OCI-LY3 (cell line): ENCODE measurements around the gene UROC1.

Source experiments
- H2AFZ ChIP-seq: fragments of 200-600, 300-600 bp; shearing (Covaris generic); 2 replicates; pipeline ENCODE4 v1.6.0; 2014; ENCODE audit warnings: antibody characterized with exemption, low read depth, low read length
- H3K27ac ChIP-seq: fragments of 200-600, 300-600 bp; sonication (generic); 2 replicates; pipeline ENCODE4 v1.5.1; 2014; ENCODE audit warnings: mild to moderate bottlenecking, low read length, moderate library complexity, mixed read lengths
- H3K27me3 ChIP-seq: fragments of 200-600, 300-600 bp; sonication (generic); 2 replicates; pipeline ENCODE4 v1.6.1; 2014; ENCODE audit warnings: low read depth, low read length, mixed read lengths
- H3K36me3 ChIP-seq: fragments of 200-600, 300-600 bp; sonication (generic); replicated peaks from 2 replicates; pipeline ENCODE3; 2014; ENCODE audit warnings: low read depth, low read length, mixed read lengths
- H3K4me1 ChIP-seq: fragments of 300-600, 200-600 bp; sonication (generic); 2 replicates; pipeline ENCODE4 v1.6.1; 2014; ENCODE audit warnings: low read length, mixed read lengths
- H3K4me2 ChIP-seq: fragments of 200-600, 300-600 bp; sonication (generic); 2 replicates; pipeline ENCODE4 v1.6.1; 2014; ENCODE audit warnings: low read length, mixed read lengths
- H3K4me3 ChIP-seq: fragments of 300-600, 200-600 bp; sonication (generic); 2 replicates; pipeline ENCODE4 v1.5.1; 2014; ENCODE audit warnings: antibody characterized with exemption, mild to moderate bottlenecking, low read length, moderate library complexity
- H3K79me2 ChIP-seq: fragments of 300-600, 200-600 bp; shearing (Covaris generic); 2 replicates; pipeline ENCODE4 v1.6.1; 2014; ENCODE audit warnings: mild to moderate bottlenecking, low read length, mixed read lengths
- H3K9ac ChIP-seq: fragments of 300-600, 200-600 bp; shearing (Covaris generic); 2 replicates; pipeline ENCODE4 v1.6.0; 2014; ENCODE audit warnings: mild to moderate bottlenecking, low read length, moderate library complexity
- H3K9me3 ChIP-seq: fragments of 200-600, 300-600 bp; shearing (Covaris generic); 2 replicates; pipeline ENCODE4 v1.6.1; 2014; ENCODE audit warnings: low read length, mixed read lengths; ENCODE audit not compliant: insufficient read depth
- H4K20me1 ChIP-seq: fragments of 200-600, 300-600 bp; sonication (generic); 2 replicates; pipeline ENCODE4 v1.6.1; 2016; ENCODE audit warnings: low read length, mixed read lengths; ENCODE audit not compliant: insufficient read depth
- EZH2phosphoT487 ChIP-seq: fragments of 200-600 bp; shearing (Covaris generic); IDR thresholded peaks from 2 replicates; pipeline ENCODE4 v1.6.1; 2018; ENCODE audit warnings: antibody characterized with exemption, mixed run types, low read depth
- TF ChIP-seq, protein P1 (sequence below): fragments of 200-600, 300-600 bp; sonication (generic); IDR thresholded peaks from 2 replicates; pipeline ENCODE4 v1.5.1; 2014; ENCODE audit warnings: antibody characterized with exemption, low read length, low read depth

Gene UROC1

DNA sequence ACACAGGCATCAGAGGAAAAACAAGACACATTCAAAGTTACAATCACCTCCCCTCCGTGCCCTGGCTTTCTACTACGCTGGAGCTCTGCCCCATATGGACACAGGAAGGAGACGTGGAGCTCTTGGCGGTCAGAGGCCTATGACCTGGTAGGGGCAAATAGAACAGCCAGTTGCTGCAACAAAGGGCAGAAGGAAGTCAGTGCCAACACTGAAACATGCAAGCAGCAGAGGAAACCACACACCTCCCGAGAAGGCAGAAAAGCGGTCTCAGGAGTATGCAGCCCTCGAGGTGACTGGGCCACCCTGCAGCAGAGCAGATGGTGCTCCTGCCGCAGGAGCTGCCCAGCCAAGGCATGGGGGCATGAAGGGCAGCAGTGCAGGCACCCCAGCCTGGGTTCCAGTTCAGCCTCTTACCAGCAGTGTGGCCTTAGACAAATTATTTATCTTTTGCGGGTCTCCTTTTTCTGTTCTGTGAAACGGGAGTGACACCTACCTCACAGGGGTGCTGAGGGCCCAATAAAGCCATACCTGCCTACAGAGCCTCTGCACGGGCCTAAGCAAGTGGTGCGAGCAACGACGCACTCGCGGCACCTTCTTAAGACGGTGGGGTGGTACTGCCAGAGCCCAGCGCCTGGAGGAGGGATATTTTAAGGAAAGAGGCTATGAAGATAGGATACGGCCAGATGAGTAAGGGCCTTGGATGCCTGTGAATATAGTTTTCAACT lies 50.5 kb downstream of the UROC1 start:
- H3K9me3 ChIP-seq = no peaks in the 10 kb centered on the region
- H3K4me1 ChIP-seq = no peaks in the 10 kb centered on the region
- H3K27ac ChIP-seq = no peak overlapping the region
- no peak overlapping the region for H3K9ac ChIP-seq
- H3K79me2 ChIP-seq = peaks cover 26% of the 10 kb centered on the region
- peaks cover 68% of the 10 kb centered on the region for H3K36me3 ChIP-seq
- no peak overlapping the region for H3K4me2 ChIP-seq
- H3K27me3 ChIP-seq = no peaks in the 10 kb centered on the region
- TF ChIP-seq, protein P1, sequence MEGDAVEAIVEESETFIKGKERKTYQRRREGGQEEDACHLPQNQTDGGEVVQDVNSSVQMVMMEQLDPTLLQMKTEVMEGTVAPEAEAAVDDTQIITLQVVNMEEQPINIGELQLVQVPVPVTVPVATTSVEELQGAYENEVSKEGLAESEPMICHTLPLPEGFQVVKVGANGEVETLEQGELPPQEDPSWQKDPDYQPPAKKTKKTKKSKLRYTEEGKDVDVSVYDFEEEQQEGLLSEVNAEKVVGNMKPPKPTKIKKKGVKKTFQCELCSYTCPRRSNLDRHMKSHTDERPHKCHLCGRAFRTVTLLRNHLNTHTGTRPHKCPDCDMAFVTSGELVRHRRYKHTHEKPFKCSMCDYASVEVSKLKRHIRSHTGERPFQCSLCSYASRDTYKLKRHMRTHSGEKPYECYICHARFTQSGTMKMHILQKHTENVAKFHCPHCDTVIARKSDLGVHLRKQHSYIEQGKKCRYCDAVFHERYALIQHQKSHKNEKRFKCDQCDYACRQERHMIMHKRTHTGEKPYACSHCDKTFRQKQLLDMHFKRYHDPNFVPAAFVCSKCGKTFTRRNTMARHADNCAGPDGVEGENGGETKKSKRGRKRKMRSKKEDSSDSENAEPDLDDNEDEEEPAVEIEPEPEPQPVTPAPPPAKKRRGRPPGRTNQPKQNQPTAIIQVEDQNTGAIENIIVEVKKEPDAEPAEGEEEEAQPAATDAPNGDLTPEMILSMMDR = no peak
- TF ChIP-seq EZH2phosphoT487 = no peak
- H2AFZ ChIP-seq = no peak overlapping the region
- no peak overlapping the region for H3K4me3 ChIP-seq
- peaks cover 3% of the 10 kb centered on the region for H4K20me1 ChIP-seq

- peaks cover 18% of the 10 kb centered on the region; the same call in 1 of the 2 replicates for H3K79me2 ChIP-seq
- H3K36me3 ChIP-seq = peaks cover 70% of the 10 kb centered on the region
- no peak overlapping the region for H3K27ac ChIP-seq
- H3K9ac ChIP-seq = no peak overlapping the region
- no peak overlapping the region for H3K4me3 ChIP-seq
- H4K20me1 ChIP-seq = no peaks in the 10 kb centered on the region; the same call in 1 of the 2 replicates
- no peaks in the 10 kb centered on the region for H3K27me3 ChIP-seq
- H2AFZ ChIP-seq = no peak overlapping the region
- H3K9me3 ChIP-seq = no peaks in the 10 kb centered on the region
- no peaks in the 10 kb centered on the region for H3K4me1 ChIP-seq
- TF ChIP-seq, protein P1 = no peak
- TF ChIP-seq EZH2phosphoT487 = no peak
- no peak overlapping the region for H3K4me2 ChIP-seq
Observed at GRCh38 chr3:126465928-126466544, 51.5 kb downstream of the UROC1 start.

GRCh38 chr3:126464997-126465396 lies 52.6 kb downstream of the UROC1 start:
- Histone ChIP-seq H2AFZ (no peak overlapping the region), H3K36me3 (peaks cover 69% of the 10 kb centered on the region)

DNA sequence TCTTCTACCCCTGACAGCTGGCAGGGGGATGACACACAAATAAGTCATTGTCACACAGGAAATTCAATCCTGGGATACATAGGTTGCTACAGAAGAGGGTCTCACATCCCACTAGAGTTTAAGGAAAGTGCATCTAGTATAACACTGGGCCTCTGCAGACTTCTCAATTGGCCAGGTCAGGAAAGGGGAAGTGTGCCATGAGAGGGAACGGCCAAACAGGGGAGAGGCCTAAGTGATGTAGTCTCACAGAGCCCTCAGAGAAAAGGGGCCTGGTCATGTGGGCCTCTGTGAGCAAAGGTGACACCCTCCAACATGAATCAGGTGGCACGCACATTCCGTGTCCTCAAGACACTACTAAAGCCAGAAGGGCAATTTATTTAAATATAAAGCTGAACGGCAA lies 53.1 kb downstream of the UROC1 start:
- H2AFZ ChIP-seq = no peak overlapping the region
- peaks cover 12% of the 10 kb centered on the region; the same call in 1 of the 2 replicates for H3K79me2 ChIP-seq
- H3K9me3 ChIP-seq = no peaks in the 10 kb centered on the region
- no peak overlapping the region for H3K27ac ChIP-seq
- H4K20me1 ChIP-seq = no peaks in the 10 kb centered on the region; the same call in 1 of the 2 replicates
- TF ChIP-seq EZH2phosphoT487 = no peak
- TF ChIP-seq, protein P1 = no peak
- H3K27me3 ChIP-seq = no peaks in the 10 kb centered on the region
- H3K4me2 ChIP-seq = no peak overlapping the region
- H3K4me3 ChIP-seq = no peak overlapping the region
- H3K36me3 ChIP-seq = peaks cover 65% of the 10 kb centered on the region
- no peak overlapping the region for H3K9ac ChIP-seq
- no peaks in the 10 kb centered on the region for H3K4me1 ChIP-seq

More at GRCh38 chr3:126464997-126465396, 52.6 kb downstream of the UROC1 start:
- Histone ChIP-seq H3K27ac (no peak overlapping the region), H3K9me3 (no peaks in the 10 kb centered on the region), H3K79me2 (peaks cover 16% of the 10 kb centered on the region; the same call in 1 of the 2 replicates), H3K9ac (no peak overlapping the region), H3K4me1 (no peaks in the 10 kb centered on the region), H3K4me3 (no peak overlapping the region), H3K27me3 (no peaks in the 10 kb centered on the region), H4K20me1 (no peaks in the 10 kb centered on the region; the same call in 1 of the 2 replicates), H3K4me2 (no peak overlapping the region)
- no peak for TF ChIP-seq EZH2phosphoT487
- TF ChIP-seq, protein P1 = no peak
